Bronchial epithelial cell (primary cell): ENCODE results near the gene ANXA3. TPM values are rescaled to one million over a fixed set of nuclear protein-coding genes. Genes with fewer than 3 reads are reported as not detected.

Experiments used
- DNase-seq: peaks from one replicate; pipeline ENCODE4 v3.0.0-alpha.2; 2010; ENCODE audit warnings: low read depth
- FAIRE-seq: peaks from 2 replicates; lab custom pipeline; 2011; peaks lifted over from hg19 to GRCh38; lab: Jason Lieb, UNC
- H3K27me3 ChIP-seq: 2 replicates; pipeline ENCODE4 v1.5.1; 2011; ENCODE audit warnings: low read length; ENCODE audit not compliant: control insufficient read depth, insufficient read depth
- H3K36me3 ChIP-seq: 2 replicates; pipeline ENCODE4 v1.5.1; 2011; ENCODE audit warnings: low read length; ENCODE audit not compliant: control insufficient read depth, insufficient read depth
- H3K4me3 ChIP-seq: 2 replicates; pipeline ENCODE4 v1.5.1; 2011; ENCODE audit warnings: mild to moderate bottlenecking, low read depth, low read length, control low read depth
- CTCF ChIP-seq: IDR thresholded peaks from 2 replicates; pipeline ENCODE4 v1.5.1; 2011; ENCODE audit warnings: mild to moderate bottlenecking, moderate library complexity, low read length, control low read depth, inconsistent platforms; ENCODE audit not compliant: insufficient read depth, severe bottlenecking
- total RNA-seq: library from RNA; depleted of rRNA; stranded (reverse); fragments of >200 nt; gene quantifications from 2 replicates; pipeline ENCODE4 v1.2.1, GENCODE V29; 2014

Gene ANXA3
- total RNA-seq, 1 donor from 2014 or later, result 705 TPM

DNA sequence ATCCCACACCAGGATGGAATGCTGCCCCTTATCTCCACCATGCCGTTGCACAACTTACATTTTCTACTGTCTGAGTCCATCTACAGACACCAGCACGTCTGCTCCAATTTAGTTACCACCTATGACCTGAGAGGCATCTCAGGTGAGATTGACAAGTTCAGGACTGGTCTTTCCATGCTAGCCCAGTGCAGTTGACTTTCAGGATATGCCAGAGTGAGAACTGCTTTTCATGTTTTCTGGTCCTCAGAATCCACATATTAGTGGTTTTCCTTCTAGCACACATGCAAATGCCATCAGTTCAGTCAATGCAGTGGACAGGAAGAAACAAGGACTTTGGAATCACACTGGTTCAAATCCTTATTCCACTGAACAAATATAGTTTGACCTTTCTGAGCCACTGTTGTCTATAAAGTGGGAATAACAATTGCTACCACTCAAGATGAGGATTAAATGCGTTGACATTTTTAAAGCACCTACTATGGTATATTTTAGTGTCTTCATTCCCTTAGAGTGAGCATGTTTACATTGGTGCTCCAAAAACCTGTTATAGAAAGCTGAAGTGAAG, 38.1 kb upstream of the ANXA3 start:
- DNase-seq (no peak), FAIRE-seq (peak; percentile 91)
- H3K36me3 ChIP-seq, result no peaks in the 10 kb centered on the region
- H3K27me3 ChIP-seq, result no peaks in the 10 kb centered on the region
- no peak overlapping the region for H3K4me3 ChIP-seq
- TF ChIP-seq CTCF, result no peak

DNA sequence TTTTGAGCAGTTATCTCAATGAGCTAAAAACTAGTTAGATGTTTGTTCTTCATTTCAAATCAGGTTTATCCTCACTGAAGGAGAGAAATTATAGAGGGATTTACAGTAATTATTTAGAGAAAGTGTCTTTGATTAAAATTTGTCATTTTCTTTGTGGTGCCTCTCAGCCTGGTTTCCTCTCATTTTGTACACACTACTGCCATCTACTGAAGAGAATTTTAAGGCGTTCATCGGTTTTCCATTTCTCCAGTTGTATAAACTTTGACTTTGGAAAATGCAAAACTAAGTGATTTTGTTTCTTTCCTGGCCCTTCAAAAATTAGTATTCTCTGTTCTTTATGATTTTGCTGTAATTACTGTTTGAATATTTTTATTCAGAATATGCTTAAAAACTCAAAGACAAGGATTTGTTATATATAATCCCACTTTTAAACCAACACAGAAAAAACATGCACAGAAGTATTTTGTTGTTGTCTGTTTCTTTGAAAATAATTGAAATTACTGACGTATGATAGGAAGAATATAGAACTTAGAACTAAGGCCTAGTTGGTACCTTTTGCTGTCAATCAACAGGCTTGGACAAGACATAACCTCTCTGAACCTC, 34.4 kb upstream of the ANXA3 start:
- no peak for FAIRE-seq
- no peaks in the 10 kb centered on the region for H3K27me3 ChIP-seq
- peak; percentile 47 for DNase-seq
- no peak overlapping the region for H3K4me3 ChIP-seq
- H3K36me3 ChIP-seq, result no peaks in the 10 kb centered on the region
- peak; percentile 47 for TF ChIP-seq CTCF

DNA sequence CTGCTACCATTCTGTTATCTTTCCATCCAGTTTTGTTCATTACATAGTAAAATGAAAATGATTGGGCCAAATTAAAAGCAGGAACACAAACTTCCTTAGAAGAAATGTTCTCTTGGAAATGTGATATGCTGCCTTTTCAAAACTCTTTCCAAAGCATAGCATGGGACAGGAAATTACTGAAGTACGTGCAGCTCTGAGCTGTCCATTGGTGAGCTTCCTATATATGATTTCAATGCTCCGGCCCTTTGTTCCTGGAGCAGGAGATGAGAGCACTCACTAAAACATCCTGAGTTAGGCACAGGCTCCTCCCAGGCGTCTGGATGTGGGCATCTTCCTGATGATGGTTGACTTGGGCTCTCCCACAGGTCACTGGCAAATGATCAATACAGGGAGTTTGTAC, 33.0 kb upstream of the ANXA3 start:
- Histone ChIP-seq H3K4me3 (no peak overlapping the region), H3K27me3 (no peaks in the 10 kb centered on the region), H3K36me3 (no peaks in the 10 kb centered on the region)
- no peak for TF ChIP-seq CTCF
- DNase-seq, result peak; percentile 28
- no peak for FAIRE-seq

DNA sequence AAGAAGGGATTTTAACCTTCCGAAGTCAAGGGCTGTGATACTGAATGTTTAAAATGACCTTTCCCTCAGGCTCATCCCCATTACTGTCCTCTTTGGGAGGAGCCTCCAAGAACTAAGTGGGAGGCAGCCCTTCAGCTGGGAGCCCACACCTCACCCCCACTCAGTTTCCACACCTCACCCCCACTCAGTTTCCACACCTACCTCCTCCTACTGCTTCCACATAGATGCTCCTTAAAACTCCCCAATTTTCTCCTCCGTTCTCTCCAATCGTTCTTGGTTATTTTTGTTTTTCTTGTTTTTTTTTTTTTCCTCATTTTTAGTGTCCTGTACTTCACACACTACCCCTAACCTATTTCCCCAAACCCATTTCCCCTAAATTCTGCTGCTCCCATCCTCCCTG, 31.6 kb upstream of the ANXA3 start:
- TF ChIP-seq CTCF, result no peak
- Histone ChIP-seq H3K36me3 (no peaks in the 10 kb centered on the region), H3K27me3 (no peaks in the 10 kb centered on the region), H3K4me3 (no peak overlapping the region)
- no peak for FAIRE-seq
- DNase-seq, result no peak

DNA sequence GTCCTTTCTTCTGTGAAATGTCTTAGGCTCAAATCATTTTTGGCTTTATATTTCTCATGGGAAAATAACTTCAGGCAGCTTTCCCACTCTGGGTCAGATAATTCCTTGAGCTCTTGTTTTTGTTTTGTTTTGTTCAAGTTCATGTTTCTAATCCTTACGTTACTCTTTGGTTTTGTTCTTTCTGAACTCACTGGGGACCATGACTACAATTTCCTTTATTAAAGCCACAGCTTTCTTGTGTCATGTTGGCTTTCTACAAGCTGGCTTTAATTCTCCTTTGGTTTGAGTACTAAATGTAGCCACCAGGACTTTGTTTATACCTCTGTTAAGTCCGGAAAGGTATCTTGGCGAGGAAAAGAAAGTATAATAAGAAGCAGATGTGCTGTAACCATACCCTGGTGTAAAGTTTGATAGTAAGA, 30.8 kb upstream of the ANXA3 start:
- no peak for TF ChIP-seq CTCF
- no peak for FAIRE-seq

GRCh38 chr4:78524009-78524408, 27.6 kb upstream of the ANXA3 start:
- no peak for TF ChIP-seq CTCF
- FAIRE-seq (no peak), DNase-seq (no peak)
- no peak overlapping the region for H3K4me3 ChIP-seq
- H3K27me3 ChIP-seq, result no peaks in the 10 kb centered on the region
- H3K36me3 ChIP-seq, result no peaks in the 10 kb centered on the region

More for the DNA sequence above, 30.8 kb upstream of the ANXA3 start:
- no peak for DNase-seq
- no peaks in the 10 kb centered on the region for H3K36me3 ChIP-seq
- H3K4me3 ChIP-seq, result no peak overlapping the region
- H3K27me3 ChIP-seq, result no peaks in the 10 kb centered on the region
